K562 (cell line): ENCODE results near the gene NEIL1. TPM values are rescaled to one million over a fixed set of nuclear protein-coding genes. Genes with fewer than 3 reads are reported as not detected.

Experiments used
- DDX20 ChIP-seq: fragments of 450-650 bp; IDR thresholded peaks from 2 replicates; pipeline ENCODE4 v1.6.1; 2016; ENCODE audit warnings: missing genetic modification characterization, low read depth, mild to moderate bottlenecking, missing compliant biosample characterization, moderate library complexity
- ELF1 ChIP-seq: fragments of 200-800 bp; sonication (Bioruptor generic); IDR thresholded peaks from 2 replicates; pipeline ENCODE4 v1.6.1; 2016; ENCODE audit warnings: missing genetic modification characterization, missing compliant biosample characterization
- FOXP1 ChIP-seq: sonication (generic); formaldehyde crosslinking; IDR thresholded peaks from 2 replicates; pipeline ENCODE4 v1.8.0; 2022; ENCODE audit warnings: mild to moderate bottlenecking, missing genetic modification reagents
- HCFC1 ChIP-seq: IDR thresholded peaks from 2 replicates; pipeline ENCODE4 v1.6.1; 2012; ENCODE audit warnings: low read depth, low read length, improper control_type of control experiment
- MEF2A ChIP-seq: IDR thresholded peaks from 2 replicates; pipeline ENCODE4 v1.6.1; 2011; ENCODE audit warnings: low read depth, mild to moderate bottlenecking, low read length, moderate library complexity; ENCODE audit not compliant: control insufficient read depth
- MEF2D ChIP-seq: conservative IDR thresholded peaks from 2 replicates; pipeline ENCODE4 v1.6.1; 2016; ENCODE audit warnings: low read depth, missing genetic modification characterization, missing compliant biosample characterization
- NR3C1 ChIP-seq: sonication (generic); formaldehyde crosslinking; IDR thresholded peaks from 2 replicates; pipeline ENCODE4 v1.8.1; 2022; ENCODE audit warnings: missing genetic modification reagents
- RNF2 ChIP-seq: sonication (generic); IDR thresholded peaks from 2 replicates; pipeline ENCODE4 v1.6.1; 2016
- SMARCC2 ChIP-seq: fragments of 450-650 bp; IDR thresholded peaks from 2 replicates; pipeline ENCODE4 v1.6.1; 2017; ENCODE audit warnings: antibody characterized with exemption, moderate library complexity, mild to moderate bottlenecking, low read depth
- TBL1XR1 ChIP-seq, 2 experiments: IDR thresholded peaks; 2 replicates each; pipeline ENCODE4 v1.6.1; 2012; ENCODE audit warnings: improper control_type of control experiment in 2 of 2, low read length in 2 of 2, mild to moderate bottlenecking in 1 of 2
- TCF7 ChIP-seq: sonication (generic); IDR thresholded peaks from 2 replicates; pipeline ENCODE4 v1.6.1; 2016; ENCODE audit warnings: antibody characterized with exemption, borderline replicate concordance
- ZNF239 ChIP-seq: fragments of 250-450 bp; sonication (Bioruptor Pico); IDR thresholded peaks from 2 replicates; pipeline ENCODE4 v1.4.0; 2020; ENCODE audit warnings: mild to moderate bottlenecking
- polyA plus RNA-seq, 8 experiments: library from polyadenylated mRNA; depleted of rRNA in 4 of 8; stranded (reverse) in 5 of 8; unstranded in 3 of 8; fragments of >200 nt; fragmentation: Nextera tagmentation in 2 of 8; fragmentation: Illumina TruSeq in 1 of 8; extraction: Ambion mirVana in 2 of 8; extraction: Trizol in 1 of 8; gene quantifications; 2 replicates each; pipeline versions ENCODE4 v1.2.1 to v1.2.3, GENCODE V29; 2011 to 2014; ENCODE audit warnings: inconsistent platforms in 1 of 8, missing spikeins in 1 of 8
- total RNA-seq, 7 experiments: library from RNA; depleted of rRNA in 6 of 7; stranded (reverse); fragments of >200 nt in 6 of 7; fragmentation: Illumina TruSeq in 2 of 7; extraction: Trizol in 2 of 7; gene quantifications; 2 replicates each; pipeline versions ENCODE4 v1.2.1 to v1.2.3, GENCODE V29; 2011 to 2021; ENCODE audit warnings: low replicate concordance in 1 of 7
- TF ChIP-seq, protein P1 (sequence below), 2 experiments: fragments of 450-650 bp in 1 of 2; sonication (generic) in 1 of 2; formaldehyde crosslinking in 1 of 2; IDR thresholded peaks; 2 replicates each; pipeline versions ENCODE4 v1.7.1 to v1.9.0; 2016 to 2022; ENCODE audit warnings: inconsistent platforms in 1 of 2, mild to moderate bottlenecking in 1 of 2, missing genetic modification reagents in 1 of 2
- TF ChIP-seq, protein P2 (sequence below): fragments of 450-650 bp; IDR thresholded peaks from 2 replicates; pipeline ENCODE4 v1.6.1; 2017; ENCODE audit warnings: antibody characterized with exemption, mild to moderate bottlenecking

Gene NEIL1
- total and polyA plus RNA-seq, 9 of the 15 experiments (the other 6 are each of a cell fraction or from before 2014, with no cell fraction given), result 0.14 to 4.3 (median 2.4) TPM

DNA sequence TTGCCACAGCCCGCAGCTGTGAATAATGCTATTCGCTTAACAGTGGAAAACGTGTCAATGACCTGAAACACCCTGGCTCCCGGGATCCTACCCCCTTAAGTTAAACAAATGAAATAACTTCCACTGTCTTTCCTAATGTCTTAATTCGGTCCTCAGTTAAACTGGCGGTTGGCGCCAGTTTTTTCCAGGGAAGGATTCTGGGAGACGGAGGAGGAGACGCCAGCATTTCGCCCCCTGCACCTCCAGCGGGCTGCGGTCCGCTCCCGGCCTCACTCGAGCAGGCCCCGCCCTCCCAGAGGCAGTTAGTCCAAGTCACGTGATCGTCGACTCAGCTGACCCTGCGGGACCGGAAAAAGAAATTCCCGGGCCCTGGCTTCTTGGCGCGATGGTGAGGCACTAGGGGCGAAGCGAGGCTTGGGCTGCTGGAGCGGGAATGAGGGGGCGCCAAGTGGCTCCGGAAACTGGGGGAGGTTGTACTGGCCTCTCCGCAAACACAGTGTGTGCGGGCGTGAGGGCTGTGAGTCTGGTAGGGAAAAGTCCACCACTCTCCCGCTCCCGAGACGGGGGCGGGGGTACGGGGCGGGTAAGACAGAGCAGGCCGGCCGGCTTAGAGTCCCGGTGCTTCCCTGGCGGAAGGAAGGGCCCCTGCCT is 11.0 kb upstream of the NEIL1 start, which contains the start of gene COMMD4 (continued):
- TF ChIP-seq, protein P1, sequence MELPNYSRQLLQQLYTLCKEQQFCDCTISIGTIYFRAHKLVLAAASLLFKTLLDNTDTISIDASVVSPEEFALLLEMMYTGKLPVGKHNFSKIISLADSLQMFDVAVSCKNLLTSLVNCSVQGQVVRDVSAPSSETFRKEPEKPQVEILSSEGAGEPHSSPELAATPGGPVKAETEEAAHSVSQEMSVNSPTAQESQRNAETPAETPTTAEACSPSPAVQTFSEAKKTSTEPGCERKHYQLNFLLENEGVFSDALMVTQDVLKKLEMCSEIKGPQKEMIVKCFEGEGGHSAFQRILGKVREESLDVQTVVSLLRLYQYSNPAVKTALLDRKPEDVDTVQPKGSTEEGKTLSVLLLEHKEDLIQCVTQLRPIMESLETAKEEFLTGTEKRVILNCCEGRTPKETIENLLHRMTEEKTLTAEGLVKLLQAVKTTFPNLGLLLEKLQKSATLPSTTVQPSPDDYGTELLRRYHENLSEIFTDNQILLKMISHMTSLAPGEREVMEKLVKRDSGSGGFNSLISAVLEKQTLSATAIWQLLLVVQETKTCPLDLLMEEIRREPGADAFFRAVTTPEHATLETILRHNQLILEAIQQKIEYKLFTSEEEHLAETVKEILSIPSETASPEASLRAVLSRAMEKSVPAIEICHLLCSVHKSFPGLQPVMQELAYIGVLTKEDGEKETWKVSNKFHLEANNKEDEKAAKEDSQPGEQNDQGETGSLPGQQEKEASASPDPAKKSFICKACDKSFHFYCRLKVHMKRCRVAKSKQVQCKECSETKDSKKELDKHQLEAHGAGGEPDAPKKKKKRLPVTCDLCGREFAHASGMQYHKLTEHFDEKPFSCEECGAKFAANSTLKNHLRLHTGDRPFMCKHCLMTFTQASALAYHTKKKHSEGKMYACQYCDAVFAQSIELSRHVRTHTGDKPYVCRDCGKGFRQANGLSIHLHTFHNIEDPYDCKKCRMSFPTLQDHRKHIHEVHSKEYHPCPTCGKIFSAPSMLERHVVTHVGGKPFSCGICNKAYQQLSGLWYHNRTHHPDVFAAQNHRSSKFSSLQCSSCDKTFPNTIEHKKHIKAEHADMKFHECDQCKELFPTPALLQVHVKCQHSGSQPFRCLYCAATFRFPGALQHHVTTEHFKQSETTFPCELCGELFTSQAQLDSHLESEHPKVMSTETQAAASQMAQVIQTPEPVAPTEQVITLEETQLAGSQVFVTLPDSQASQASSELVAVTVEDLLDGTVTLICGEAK (IDR thresholded peaks at IDR 0.05), result peak; percentile 71; the same call in 1 of the 2 replicates
- TF ChIP-seq, protein P1 (CRISPR knock-in tag; IDR thresholded peaks at IDR 0.05), result no peak
- no peak; the same call in 1 of the 2 replicates for TF ChIP-seq MEF2D (tag)
- TF ChIP-seq DDX20 (tag), result no peak
- TF ChIP-seq HCFC1, result peak; percentile 74
- 0 out of 2 replicates have a peak, but pooled peaks have one; percentile 24 for TF ChIP-seq FOXP1
- peak; percentile 91 for TF ChIP-seq ELF1
- no peak for TF ChIP-seq ZNF239 (CRISPR knock-in tag)
- TF ChIP-seq TBL1XR1 (IDR thresholded peaks at IDR 0.05; ENCODE audit: low read length in 2 of 2), result 0 out of 4 replicates have a peak, but pooled peaks of 1 of the 2 experiments have one; percentile 16
- TF ChIP-seq, protein P2, sequence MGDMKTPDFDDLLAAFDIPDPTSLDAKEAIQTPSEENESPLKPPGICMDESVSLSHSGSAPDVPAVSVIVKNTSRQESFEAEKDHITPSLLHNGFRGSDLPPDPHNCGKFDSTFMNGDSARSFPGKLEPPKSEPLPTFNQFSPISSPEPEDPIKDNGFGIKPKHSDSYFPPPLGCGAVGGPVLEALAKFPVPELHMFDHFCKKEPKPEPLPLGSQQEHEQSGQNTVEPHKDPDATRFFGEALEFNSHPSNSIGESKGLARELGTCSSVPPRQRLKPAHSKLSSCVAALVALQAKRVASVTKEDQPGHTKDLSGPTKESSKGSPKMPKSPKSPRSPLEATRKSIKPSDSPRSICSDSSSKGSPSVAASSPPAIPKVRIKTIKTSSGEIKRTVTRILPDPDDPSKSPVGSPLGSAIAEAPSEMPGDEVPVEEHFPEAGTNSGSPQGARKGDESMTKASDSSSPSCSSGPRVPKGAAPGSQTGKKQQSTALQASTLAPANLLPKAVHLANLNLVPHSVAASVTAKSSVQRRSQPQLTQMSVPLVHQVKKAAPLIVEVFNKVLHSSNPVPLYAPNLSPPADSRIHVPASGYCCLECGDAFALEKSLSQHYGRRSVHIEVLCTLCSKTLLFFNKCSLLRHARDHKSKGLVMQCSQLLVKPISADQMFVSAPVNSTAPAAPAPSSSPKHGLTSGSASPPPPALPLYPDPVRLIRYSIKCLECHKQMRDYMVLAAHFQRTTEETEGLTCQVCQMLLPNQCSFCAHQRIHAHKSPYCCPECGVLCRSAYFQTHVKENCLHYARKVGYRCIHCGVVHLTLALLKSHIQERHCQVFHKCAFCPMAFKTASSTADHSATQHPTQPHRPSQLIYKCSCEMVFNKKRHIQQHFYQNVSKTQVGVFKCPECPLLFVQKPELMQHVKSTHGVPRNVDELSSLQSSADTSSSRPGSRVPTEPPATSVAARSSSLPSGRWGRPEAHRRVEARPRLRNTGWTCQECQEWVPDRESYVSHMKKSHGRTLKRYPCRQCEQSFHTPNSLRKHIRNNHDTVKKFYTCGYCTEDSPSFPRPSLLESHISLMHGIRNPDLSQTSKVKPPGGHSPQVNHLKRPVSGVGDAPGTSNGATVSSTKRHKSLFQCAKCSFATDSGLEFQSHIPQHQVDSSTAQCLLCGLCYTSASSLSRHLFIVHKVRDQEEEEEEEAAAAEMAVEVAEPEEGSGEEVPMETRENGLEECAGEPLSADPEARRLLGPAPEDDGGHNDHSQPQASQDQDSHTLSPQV, result peak; percentile 53; the same call in 1 of the 2 replicates
- TF ChIP-seq MEF2A, result peak; percentile 65; the same call in 1 of the 2 replicates
- TF ChIP-seq TCF7, result peak; percentile 44; the same call in 1 of the 2 replicates
- TF ChIP-seq RNF2, result peak; percentile 86
- no peak for TF ChIP-seq NR3C1 (CRISPR knock-in tag)
- no peak for TF ChIP-seq SMARCC2
